ENCODE data around the gene FAM24B. TPM values are rescaled to one million over a fixed set of nuclear protein-coding genes. Genes with fewer than 3 reads are reported as not detected.

The FAM24B gene
- total and polyA plus RNA-seq, 2 donors (not counting 3 experiments of a cell fraction or from before 2014, with no cell fraction given), result 9.3 to 10.6 TPM

GRCh38 chr10:122827302-122827701, 52.1 kb downstream of the FAM24B start:
- FAIRE-seq, result no peak
- BruUV-seq (replicated peaks), result no TSS peak
- POLR2A ChIA-PET, result no interaction called here

More at GRCh38 chr10:122827302-122827701, 52.1 kb downstream of the FAM24B start:
- Histone ChIP-seq H3K9me1 (replicated peaks; ENCODE audit: control insufficient read depth, extremely low read depth, insufficient read depth, low read length) (no peaks in the 10 kb centered on the region), H3K27ac (ENCODE audit: insufficient read depth, low read depth, low read length) (no peak overlapping the region), H3K9ac (replicated peaks; ENCODE audit: extremely low read depth, insufficient read depth, low read length) (no peak overlapping the region), H3K36me3 (ENCODE audit: control insufficient read depth in 2 of 2, extremely low read depth in 1 of 2, insufficient read depth in 2 of 2, low read length in 2 of 2) (peaks cover 0 to 2% of the 10 kb centered on the region in 2 experiments), H3K27me3 (ENCODE audit: control insufficient read depth in 2 of 2, insufficient read depth in 2 of 2, low read length in 2 of 2) (peaks cover 2 to 11% of the 10 kb centered on the region in 2 experiments), H2AFZ (ENCODE audit: low read depth, low read length) (no peak overlapping the region), H3K4me1 (ENCODE audit: control insufficient read depth, extremely low read depth, insufficient read depth, low read length) (no peaks in the 10 kb centered on the region), H4K20me1 (replicated peaks; ENCODE audit: control insufficient read depth, extremely low read depth, insufficient read depth, low read length) (no peaks in the 10 kb centered on the region), H3K9me3 (replicated peaks; ENCODE audit: control insufficient read depth, insufficient read depth, low read length) (no peaks in the 10 kb centered on the region), H3K79me2 (ENCODE audit: control insufficient read depth, insufficient read depth, low read length) (no peaks in the 10 kb centered on the region), H3K4me2 (ENCODE audit: insufficient read depth, low read length) (no peak overlapping the region), H3K4me3 (replicated peaks in 1 of 3; ENCODE audit: insufficient read depth in 1 of 3, low read depth in 1 of 3, low read length in 3 of 3) (no peak overlapping the region)
- TF ChIP-seq CTCF (IDR thresholded peaks at IDR 0.05; ENCODE audit: extremely low read depth in 1 of 2, insufficient read depth in 1 of 2, low read depth in 1 of 2, low read length in 2 of 2) (no peak), FOS (IDR thresholded peaks at IDR 0.05; ENCODE audit: borderline replicate concordance, insufficient read depth, low read length) (no peak)
- dilution Hi-C loops (cut with MboI; ENCODE audit: extremely low pct_ligation_motif_present, low sequenced_read_pairs), result no loop called here
- DNase-seq (ENCODE audit: low read depth, low spot score), result no peak
- intact Hi-C loops (cut with micrococcal nuclease), result no loop called here
- CTCF ChIA-PET, result interaction anchor here (1.1 kb wide), 1 partner anchor 10 kb away, joined by 3 read pairs; no protein-coding TSS in a partner anchor
